Left renal cortex interstitium (tissue), 4 donors: ENCODE data around the gene ANP32E. TPM values are rescaled to one million over a fixed set of nuclear protein-coding genes. Genes with fewer than 3 reads are reported as not detected.
"Not testable (repeated sequence)": the region's sequence is repeated elsewhere in the genome, so short reads cannot be mapped to it uniquely, and the experiment has no call there.

Source experiments
- DNase-seq, 4 donors: peaks; one replicate each; pipeline ENCODE4 v3.0.0-alpha.2; 2013; ENCODE audit warnings: low read depth in 4 of 4, low spot score in 2 of 4, missing footprints in 1 of 4
- polyA plus RNA-seq, 4 donors: library from polyadenylated mRNA; unstranded; fragments of 120-200 nt; gene quantifications; one replicate each; pipeline ENCODE4 v1.2.1, GENCODE V29; 2013; ENCODE audit not compliant: insufficient read length in 4 of 4

ANP32E gene
- polyA plus RNA-seq, 4 donors = 95.9 to 127 (median 122) TPM

GRCh38 chr1:150215855-150216254 is 20.1 kb downstream of the ANP32E start:
- DNase-seq = not testable (repeated sequence)

DNA sequence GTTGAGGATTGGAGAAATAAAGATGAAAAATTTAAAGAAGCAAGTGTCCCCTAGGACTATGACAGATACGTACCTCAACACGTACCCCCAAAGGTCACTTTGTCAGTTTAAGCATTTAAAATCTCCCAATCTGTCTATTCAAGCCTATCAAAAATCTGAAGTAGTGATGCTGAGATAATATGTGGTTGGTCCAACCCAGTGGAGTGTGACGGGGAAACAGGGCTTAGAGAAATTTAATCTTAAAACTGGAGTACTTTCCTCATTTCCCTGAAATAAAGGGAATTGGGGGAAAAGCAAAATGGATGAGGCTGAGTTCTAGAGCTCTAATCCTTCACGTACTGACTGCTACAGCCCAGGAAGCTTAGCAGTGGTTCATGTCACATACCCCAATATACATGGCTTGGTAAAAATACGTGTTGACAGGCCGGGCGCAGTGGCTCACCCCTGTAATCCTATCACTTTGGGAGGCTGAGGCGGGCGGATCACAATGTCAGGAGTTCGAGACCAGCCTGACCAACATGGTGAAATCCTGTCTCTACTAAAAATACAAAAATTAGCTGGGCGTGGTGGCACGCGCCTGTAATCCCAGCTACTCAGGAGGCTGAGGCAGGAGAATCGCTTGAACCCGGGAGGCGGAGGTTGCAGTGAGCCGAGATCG is 21.7 kb downstream of the ANP32E start:
- DNase-seq = not testable (repeated sequence)

- DNase-seq = peak; percentile 79 to 88 (median 82)
These were observed 22.5 kb downstream of the ANP32E start for GRCh38 chr1:150213170-150214098.

DNA sequence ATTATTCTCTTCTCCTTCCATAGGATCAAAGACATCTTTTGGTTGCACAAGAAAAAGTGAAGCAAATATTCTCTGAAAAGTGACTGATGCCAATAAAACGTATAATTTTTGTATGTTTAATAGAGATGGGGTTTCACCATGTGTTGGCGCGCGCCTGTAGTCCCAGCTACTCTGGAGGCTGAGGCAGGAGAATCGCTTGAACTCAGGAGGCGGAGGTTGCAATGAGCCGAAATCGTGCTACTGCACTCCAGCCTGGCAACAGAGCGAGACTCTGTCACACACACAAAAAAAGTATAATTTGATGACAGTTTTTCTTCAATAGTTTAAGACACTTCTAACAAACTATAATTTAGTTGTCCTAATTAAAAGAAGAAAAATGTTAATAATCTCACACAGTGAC is 23.8 kb downstream of the ANP32E start:
- no peak for DNase-seq

DNA sequence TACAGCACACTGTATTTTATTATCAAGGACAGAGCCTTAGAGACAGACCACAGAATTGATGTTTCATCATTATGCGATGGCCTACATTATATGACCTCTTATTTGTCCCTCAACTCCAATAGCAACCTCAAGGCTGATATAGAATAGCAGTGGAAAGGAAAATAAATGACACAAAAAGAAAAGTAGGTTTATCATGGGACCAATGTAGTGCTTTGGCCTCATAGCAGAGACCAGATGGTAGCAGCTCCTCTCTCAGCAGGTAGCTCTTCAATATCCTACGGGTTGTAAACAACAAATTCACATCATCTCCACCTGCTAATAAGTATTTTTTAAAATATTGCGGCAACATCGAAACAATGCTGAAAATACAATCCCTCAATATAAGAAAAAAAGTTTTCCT is 25.2 kb downstream of the ANP32E start:
- no peak for DNase-seq

- no peak for DNase-seq
These were observed 25.8 kb downstream of the ANP32E start for GRCh38 chr1:150210091-150210490.

DNA sequence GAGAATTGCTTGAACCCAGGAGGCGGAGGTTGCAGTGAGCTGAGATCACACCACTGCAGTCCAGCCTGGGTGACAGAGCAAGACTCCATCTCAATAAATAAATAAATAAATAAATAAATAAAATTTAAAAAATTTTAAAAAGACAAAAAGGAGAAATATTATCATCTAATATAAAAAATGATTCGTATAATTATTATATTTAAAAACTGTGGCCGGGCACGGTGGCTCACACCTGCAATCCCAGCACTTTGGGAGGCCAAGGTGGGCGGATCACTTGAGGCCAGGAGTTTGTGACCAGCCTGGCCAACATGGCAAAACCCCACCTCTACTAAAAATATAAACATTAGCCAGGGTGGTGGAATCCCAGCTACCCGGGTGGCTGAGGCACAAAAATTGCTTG is 27.5 kb downstream of the ANP32E start:
- not testable (repeated sequence) for DNase-seq

GRCh38 chr1:150207281-150207971 is 28.5 kb downstream of the ANP32E start:
- DNase-seq = no peak

GRCh38 chr1:150196417-150196816 is 39.5 kb downstream of the ANP32E start:
- no peak for DNase-seq

GRCh38 chr1:150194381-150195031 is 41.4 kb downstream of the ANP32E start:
- DNase-seq = no peak

DNA sequence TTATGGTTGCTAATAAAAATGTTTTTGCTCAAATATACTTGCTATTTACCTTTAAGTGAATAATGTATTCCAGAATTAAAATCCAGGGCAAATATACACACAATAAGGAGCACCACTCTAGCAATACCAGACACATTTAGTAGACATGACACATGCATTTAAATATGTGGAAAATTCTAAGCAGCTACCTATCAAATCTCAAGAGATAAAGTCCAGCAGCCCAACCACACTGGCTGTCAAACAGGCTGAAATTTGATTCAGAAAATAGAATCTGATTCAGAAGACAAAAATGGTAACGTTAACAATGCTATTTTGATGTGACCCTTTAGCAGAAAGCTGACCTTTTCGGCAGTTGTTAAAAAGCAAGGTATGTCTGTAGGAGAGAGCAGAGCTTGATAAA is 43.9 kb downstream of the ANP32E start:
- no peak for DNase-seq

DNA sequence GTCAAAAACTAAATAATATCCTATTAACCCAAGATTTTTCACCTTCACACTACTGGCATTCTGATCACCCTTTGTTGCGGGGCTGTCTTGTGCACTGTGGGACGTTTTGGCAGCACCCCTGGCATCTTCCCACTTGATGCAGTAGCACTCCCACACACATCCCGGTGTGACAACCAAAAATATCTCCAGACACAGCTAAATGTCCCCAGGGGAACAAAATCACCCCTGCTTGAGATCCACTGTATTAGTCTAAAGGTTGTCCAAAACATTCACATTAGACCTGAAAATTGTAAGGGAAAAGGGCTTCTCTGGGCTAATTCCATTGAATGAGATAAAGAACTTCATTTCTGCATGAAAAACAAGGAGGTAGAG is 48.4 kb downstream of the ANP32E start:
- no peak for DNase-seq

DNA sequence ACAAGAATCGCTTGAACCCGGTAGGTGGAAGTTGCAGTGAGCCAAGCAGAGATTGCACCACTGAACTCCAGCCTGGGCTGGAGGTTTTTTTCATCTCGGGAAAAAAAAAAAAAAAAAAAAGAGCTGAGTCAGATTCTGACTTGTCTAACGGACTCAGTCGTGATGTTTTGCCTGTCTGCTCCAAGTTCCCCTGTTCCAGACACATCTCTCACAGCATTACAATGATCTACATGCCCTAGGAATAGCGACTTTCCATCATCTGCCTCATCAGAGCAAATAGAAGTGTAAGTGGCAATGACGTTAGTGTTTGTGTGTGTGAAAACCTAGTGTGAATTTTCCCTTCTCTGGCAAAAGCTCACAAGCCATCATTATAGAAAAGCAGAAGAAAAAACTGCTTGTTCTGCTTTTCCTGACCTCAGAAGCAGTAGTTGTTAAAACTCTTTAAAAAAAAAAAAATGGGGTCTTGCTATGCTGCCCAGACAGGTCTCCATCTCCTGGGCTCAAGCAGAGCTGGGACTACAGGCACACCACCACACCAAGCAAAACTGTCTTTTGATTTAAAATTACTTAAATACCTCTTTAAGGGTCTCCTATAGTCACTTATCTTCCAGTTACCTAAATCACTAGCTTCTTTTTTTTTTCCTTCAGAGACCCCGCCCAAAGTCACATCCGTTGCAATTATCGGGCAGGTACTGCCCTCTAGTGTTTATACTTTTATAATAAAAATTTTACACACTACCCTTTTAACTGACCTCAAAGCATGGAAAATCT is 48.9 kb downstream of the ANP32E start:
- no peak for DNase-seq

GRCh38 chr1:150186438-150186788 is 49.5 kb downstream of the ANP32E start:
- not testable (repeated sequence) for DNase-seq

DNA sequence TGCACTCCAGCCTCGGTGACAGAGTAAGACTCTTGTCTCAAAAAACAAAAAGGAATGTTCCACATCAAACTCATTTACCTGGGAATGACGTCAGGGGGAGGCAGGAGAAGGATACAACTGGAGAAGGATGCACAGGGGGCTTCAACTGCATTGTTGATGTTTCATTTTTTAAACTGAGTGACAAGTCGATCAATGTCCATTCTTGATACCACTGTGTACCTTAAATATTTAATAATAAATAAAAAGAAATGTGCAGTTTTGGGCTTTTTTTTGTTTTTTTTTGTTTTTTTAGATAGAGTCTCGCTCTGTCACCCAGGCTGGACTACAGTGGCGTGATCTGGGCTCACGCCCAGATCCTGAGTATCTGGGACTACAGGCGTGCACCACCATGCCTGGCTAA is 50.4 kb downstream of the ANP32E start:
- DNase-seq = no peak

GRCh38 chr1:150183061-150183460 is 52.9 kb downstream of the ANP32E start:
- DNase-seq = no peak

DNA sequence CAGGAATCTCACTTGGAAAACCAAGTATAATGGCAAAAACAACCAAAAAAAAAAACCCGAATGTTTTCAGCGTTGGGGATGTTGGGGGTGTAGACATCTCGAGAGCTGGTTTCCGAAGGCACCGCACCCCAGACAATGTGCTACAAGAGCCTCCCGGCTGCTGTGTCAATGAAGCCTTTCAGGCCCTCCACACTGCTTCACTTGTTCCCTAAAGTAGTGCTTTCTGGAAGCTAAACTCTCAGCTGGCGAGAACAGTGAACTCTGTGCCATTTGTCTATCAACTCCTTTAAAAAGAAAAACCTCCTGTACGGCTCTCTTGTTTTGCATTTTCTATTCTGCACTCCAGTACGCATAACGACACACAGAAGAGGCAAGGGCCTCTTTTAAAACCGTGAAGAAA is 53.7 kb downstream of the ANP32E start:
- DNase-seq = no peak

- no peak for DNase-seq
These were observed 55.4 kb downstream of the ANP32E start for GRCh38 chr1:150180474-150180873.

DNA sequence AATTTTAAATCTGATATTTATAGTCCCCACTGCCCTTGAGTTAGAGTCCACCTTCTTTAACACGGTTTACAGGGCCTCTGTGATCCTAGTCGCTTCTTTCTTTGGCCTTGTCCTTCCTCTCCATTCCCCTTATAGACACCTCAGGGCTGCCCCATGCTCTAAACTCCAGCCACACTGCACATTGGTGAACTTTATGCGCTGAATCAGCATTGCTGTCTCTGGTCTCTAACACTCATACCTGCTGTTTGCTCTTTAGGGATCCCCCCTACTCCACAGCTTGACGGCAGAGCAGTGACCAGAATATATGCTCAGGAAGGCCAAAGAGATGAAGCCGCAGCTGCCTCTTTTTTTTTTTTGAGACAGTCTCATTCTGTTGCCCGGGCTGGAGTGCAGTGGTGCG is 56.0 kb downstream of the ANP32E start:
- no peak for DNase-seq

DNA sequence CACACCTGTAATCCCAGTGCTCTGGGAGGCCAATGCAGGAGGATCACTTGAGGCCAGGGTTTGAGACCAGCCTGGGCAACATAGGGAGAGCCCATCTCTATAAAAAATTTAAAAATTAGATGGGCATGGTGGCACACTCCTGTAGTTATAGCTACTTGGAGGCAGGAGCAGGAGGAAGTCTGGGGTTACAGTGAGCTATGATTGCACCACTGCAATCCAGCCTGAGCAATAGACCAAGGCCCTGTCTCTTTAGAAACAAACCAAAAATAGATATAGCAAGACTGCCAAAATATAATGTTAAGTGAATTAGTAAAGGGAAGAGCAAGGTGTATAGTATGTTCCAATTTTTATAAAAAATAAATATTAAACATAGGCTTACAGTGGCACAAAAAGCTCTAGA is 57.4 kb downstream of the ANP32E start:
- no peak for DNase-seq
